ENCODE data around the gene ST8SIA4. TPM values are rescaled to one million over a fixed set of nuclear protein-coding genes. Genes with fewer than 3 reads are reported as not detected.

ST8SIA4 gene
- total and polyA plus RNA-seq, 4 donors, result 0.35 to 4.1 (median 1.6) TPM

DNA sequence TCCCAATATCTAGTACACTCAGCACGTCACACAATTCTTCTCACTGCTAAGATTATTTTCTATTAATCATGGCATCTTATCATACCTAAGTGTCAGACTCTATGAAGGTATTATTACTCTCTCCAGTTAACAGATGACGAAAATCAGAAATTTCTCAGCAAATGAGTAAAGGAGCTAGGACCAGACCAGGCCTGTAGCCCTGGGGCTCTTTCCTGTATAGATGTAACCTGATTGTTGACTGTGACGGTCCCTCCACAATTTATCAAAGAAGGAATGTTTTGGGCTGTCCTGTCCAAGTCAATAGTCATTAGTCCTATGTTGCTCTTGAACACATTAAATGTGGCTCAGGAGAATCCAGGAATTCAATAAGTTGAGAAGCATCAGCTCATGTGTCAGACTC lies 106.2 kb downstream of the ST8SIA4 start:
- Histone ChIP-seq H3K27me3 (ENCODE audit: control insufficient read depth in 4 of 4, insufficient read depth in 4 of 4, low read length in 3 of 4) (no peaks in the 10 kb centered on the region), H3K4me3 (ENCODE audit: low read depth in 1 of 3, low read length in 3 of 3) (no peak overlapping the region), H3K9me3 (ENCODE audit: control insufficient read depth in 4 of 4, low read length in 3 of 4) (peaks cover 0 to 7% (median 1%) of the 10 kb centered on the region in 4 donors), H3K9ac (ENCODE audit: low read depth in 1 of 2, low read length in 2 of 2) (no peak overlapping the region), H3K4me1 (ENCODE audit: control insufficient read depth in 4 of 4, insufficient read depth in 4 of 4, low read length in 3 of 4) (no peaks in the 10 kb centered on the region), H3K36me3 (ENCODE audit: control insufficient read depth in 4 of 4, insufficient read depth in 3 of 4, low read depth in 1 of 4, low read length in 3 of 4) (no peaks in the 10 kb centered on the region), H3K27ac (ENCODE audit: low read depth in 1 of 2, low read length in 2 of 2) (no peak overlapping the region)
- no peak for DNase-seq (ENCODE audit: low spot score)
- no peak for TF ChIP-seq YY1 (IDR thresholded peaks at IDR 0.05)
- no peak for TF ChIP-seq HNF4G (IDR thresholded peaks at IDR 0.05)
- TF ChIP-seq SP1 (IDR thresholded peaks at IDR 0.05), result no peak
- no peak for TF ChIP-seq EGR1 (IDR thresholded peaks at IDR 0.05; ENCODE audit: low read depth in 2 of 2)
- TF ChIP-seq, protein P1, sequence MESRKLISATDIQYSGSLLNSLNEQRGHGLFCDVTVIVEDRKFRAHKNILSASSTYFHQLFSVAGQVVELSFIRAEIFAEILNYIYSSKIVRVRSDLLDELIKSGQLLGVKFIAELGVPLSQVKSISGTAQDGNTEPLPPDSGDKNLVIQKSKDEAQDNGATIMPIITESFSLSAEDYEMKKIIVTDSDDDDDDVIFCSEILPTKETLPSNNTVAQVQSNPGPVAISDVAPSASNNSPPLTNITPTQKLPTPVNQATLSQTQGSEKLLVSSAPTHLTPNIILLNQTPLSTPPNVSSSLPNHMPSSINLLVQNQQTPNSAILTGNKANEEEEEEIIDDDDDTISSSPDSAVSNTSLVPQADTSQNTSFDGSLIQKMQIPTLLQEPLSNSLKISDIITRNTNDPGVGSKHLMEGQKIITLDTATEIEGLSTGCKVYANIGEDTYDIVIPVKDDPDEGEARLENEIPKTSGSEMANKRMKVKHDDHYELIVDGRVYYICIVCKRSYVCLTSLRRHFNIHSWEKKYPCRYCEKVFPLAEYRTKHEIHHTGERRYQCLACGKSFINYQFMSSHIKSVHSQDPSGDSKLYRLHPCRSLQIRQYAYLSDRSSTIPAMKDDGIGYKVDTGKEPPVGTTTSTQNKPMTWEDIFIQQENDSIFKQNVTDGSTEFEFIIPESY (IDR thresholded peaks at IDR 0.05), result no peak
- WGBS, result 66% methylated on average over 3 of the region's 3 CpGs

DNA sequence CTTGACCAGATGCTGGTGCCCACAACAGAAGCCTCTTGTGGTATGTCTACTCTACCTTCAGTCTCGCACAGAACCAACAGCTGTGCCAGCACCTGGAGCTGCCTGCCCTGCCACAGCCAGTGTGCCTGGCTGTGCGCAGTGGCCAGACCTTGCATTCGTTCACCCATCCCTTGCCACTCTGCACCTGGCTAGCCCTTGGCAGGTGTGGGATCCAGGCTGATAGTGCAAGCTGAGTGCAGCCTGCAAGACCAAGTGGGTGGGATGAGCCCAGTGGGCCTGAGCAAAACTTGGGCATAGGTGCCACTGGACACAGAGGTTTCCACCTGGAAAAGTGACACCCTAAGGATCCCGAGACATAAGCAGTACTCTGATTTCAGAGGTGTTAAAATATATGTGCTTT lies 108.2 kb downstream of the ST8SIA4 start:
- WGBS, result 84% methylated on average over 4 of the region's 4 CpGs
- Histone ChIP-seq H3K9ac (ENCODE audit: low read depth in 1 of 2, low read length in 2 of 2) (no peak overlapping the region), H3K4me1 (ENCODE audit: control insufficient read depth in 4 of 4, insufficient read depth in 4 of 4, low read length in 3 of 4) (no peaks in the 10 kb centered on the region), H3K4me3 (ENCODE audit: low read depth in 1 of 3, low read length in 3 of 3) (no peak overlapping the region), H3K9me3 (ENCODE audit: control insufficient read depth in 4 of 4, low read length in 3 of 4) (peaks cover 0 to 7% (median 1%) of the 10 kb centered on the region in 4 donors), H3K36me3 (ENCODE audit: control insufficient read depth in 4 of 4, insufficient read depth in 3 of 4, low read depth in 1 of 4, low read length in 3 of 4) (no peaks in the 10 kb centered on the region), H3K27ac (ENCODE audit: low read depth in 1 of 2, low read length in 2 of 2) (no peak overlapping the region), H3K27me3 (ENCODE audit: control insufficient read depth in 4 of 4, insufficient read depth in 4 of 4, low read length in 3 of 4) (no peaks in the 10 kb centered on the region)
- DNase-seq (ENCODE audit: low spot score), result no peak
- TF ChIP-seq NR2F2 (IDR thresholded peaks at IDR 0.05), result no peak
- TF ChIP-seq HNF4G (IDR thresholded peaks at IDR 0.05), result no peak
- no peak for TF ChIP-seq GABPA (IDR thresholded peaks at IDR 0.05 in 1 of 2, conservative IDR thresholded peaks at IDR 0.05 in 1 of 2)
- TF ChIP-seq, protein P2, sequence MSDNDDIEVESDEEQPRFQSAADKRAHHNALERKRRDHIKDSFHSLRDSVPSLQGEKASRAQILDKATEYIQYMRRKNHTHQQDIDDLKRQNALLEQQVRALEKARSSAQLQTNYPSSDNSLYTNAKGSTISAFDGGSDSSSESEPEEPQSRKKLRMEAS (IDR thresholded peaks at IDR 0.05), result no peak
- TF ChIP-seq, protein P1 (IDR thresholded peaks at IDR 0.05), result no peak
- no peak for TF ChIP-seq JUND (IDR thresholded peaks at IDR 0.05)
- TF ChIP-seq SP1 (IDR thresholded peaks at IDR 0.05), result no peak
- TF ChIP-seq, protein P3, sequence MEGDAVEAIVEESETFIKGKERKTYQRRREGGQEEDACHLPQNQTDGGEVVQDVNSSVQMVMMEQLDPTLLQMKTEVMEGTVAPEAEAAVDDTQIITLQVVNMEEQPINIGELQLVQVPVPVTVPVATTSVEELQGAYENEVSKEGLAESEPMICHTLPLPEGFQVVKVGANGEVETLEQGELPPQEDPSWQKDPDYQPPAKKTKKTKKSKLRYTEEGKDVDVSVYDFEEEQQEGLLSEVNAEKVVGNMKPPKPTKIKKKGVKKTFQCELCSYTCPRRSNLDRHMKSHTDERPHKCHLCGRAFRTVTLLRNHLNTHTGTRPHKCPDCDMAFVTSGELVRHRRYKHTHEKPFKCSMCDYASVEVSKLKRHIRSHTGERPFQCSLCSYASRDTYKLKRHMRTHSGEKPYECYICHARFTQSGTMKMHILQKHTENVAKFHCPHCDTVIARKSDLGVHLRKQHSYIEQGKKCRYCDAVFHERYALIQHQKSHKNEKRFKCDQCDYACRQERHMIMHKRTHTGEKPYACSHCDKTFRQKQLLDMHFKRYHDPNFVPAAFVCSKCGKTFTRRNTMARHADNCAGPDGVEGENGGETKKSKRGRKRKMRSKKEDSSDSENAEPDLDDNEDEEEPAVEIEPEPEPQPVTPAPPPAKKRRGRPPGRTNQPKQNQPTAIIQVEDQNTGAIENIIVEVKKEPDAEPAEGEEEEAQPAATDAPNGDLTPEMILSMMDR (IDR thresholded peaks at IDR 0.05; ENCODE audit: low read depth, low read length, missing input control), result no peak
- TF ChIP-seq FOXA2 (IDR thresholded peaks at IDR 0.05), result no peak
- no peak for TF ChIP-seq YY1 (IDR thresholded peaks at IDR 0.05)
- TF ChIP-seq, protein P4, sequence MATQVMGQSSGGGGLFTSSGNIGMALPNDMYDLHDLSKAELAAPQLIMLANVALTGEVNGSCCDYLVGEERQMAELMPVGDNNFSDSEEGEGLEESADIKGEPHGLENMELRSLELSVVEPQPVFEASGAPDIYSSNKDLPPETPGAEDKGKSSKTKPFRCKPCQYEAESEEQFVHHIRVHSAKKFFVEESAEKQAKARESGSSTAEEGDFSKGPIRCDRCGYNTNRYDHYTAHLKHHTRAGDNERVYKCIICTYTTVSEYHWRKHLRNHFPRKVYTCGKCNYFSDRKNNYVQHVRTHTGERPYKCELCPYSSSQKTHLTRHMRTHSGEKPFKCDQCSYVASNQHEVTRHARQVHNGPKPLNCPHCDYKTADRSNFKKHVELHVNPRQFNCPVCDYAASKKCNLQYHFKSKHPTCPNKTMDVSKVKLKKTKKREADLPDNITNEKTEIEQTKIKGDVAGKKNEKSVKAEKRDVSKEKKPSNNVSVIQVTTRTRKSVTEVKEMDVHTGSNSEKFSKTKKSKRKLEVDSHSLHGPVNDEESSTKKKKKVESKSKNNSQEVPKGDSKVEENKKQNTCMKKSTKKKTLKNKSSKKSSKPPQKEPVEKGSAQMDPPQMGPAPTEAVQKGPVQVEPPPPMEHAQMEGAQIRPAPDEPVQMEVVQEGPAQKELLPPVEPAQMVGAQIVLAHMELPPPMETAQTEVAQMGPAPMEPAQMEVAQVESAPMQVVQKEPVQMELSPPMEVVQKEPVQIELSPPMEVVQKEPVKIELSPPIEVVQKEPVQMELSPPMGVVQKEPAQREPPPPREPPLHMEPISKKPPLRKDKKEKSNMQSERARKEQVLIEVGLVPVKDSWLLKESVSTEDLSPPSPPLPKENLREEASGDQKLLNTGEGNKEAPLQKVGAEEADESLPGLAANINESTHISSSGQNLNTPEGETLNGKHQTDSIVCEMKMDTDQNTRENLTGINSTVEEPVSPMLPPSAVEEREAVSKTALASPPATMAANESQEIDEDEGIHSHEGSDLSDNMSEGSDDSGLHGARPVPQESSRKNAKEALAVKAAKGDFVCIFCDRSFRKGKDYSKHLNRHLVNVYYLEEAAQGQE (IDR thresholded peaks at IDR 0.05), result no peak

Data from liver (tissue), 9 donors.